SH-SY5Y (cell line): ENCODE data around the gene HMCN2.

Source experiments
- GATA2 ChIP-seq: IDR thresholded peaks from 2 replicates; pipeline ENCODE4 v1.6.1; 2011; ENCODE audit warnings: mild to moderate bottlenecking, low read depth, low read length
- GATA3 ChIP-seq: IDR thresholded peaks from 2 replicates; pipeline ENCODE4 v1.6.1; 2011; ENCODE audit warnings: low read depth, mild to moderate bottlenecking, low read length, moderate library complexity

DNA sequence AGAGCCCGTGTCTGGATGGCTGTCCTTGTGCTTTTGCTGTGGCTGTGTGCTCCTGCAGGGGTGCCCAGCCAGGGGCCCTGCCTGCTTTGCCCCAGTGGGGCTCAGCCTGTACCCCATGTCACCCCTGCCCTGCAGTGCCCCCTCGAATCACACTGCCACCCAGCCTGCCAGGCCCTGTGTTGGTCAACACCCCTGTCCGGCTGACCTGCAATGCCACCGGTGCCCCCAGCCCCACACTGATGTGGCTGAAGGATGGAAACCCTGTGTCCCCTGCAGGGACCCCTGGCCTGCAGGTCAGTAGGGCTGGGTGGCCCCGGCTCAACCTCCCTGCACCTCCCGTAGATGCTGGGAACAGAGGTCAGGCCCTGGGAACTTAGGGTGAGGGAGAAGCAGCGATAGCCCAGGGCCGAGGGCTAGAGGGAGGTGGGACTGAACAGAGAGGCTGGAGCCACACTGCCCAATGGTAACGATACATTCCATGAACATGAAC, 96.4 kb downstream of the HMCN2 start:
- no peak for TF ChIP-seq GATA3
- TF ChIP-seq GATA2, result no peak
